Neural progenitor cell (in vitro differentiated cells): Measurements from ENCODE around the gene FAM9C. TPM values are rescaled to one million over a fixed set of nuclear protein-coding genes. Genes with fewer than 3 reads are reported as not detected.

Source experiments
- DNase-seq: peaks from one replicate; pipeline ENCODE4 v3.0.0-alpha.2; 2016; ENCODE audit warnings: low spot score
- H2AFZ ChIP-seq: fragments of 200-600 bp; sonication (generic); replicated peaks from 2 replicates; pipeline ENCODE4 v1.6.1; 2016; ENCODE audit warnings: antibody characterized with exemption
- H3F3A ChIP-seq: fragments of 200-600 bp; sonication (generic); 2 replicates; pipeline ENCODE4 v1.6.1; 2016; ENCODE audit warnings: antibody characterized with exemption, low read depth
- H3K27ac ChIP-seq: fragments of 200-600 bp; sonication (generic); 2 replicates; pipeline ENCODE4 v1.5.1; 2016; ENCODE audit warnings: mild to moderate bottlenecking
- H3K27me3 ChIP-seq: fragments of 200-600 bp; sonication (generic); 2 replicates; pipeline ENCODE4 v1.6.1; 2016; ENCODE audit warnings: mild to moderate bottlenecking, moderate library complexity
- H3K36me3 ChIP-seq: fragments of 200-600 bp; sonication (generic); 2 replicates; pipeline ENCODE4 v1.5.1; 2016
- H3K4me1 ChIP-seq: fragments of 200-600 bp; sonication (generic); 2 replicates; pipeline ENCODE4 v1.6.1; 2016; ENCODE audit warnings: mixed run types
- H3K4me2 ChIP-seq: fragments of 200-600 bp; sonication (generic); 2 replicates; pipeline ENCODE4 v1.6.1; 2016
- H3K4me3 ChIP-seq: fragments of 200-600 bp; sonication (generic); 2 replicates; pipeline ENCODE4 v1.5.1; 2016
- H3K79me2 ChIP-seq: fragments of 200-600 bp; sonication (generic); 2 replicates; pipeline ENCODE4 v1.6.1; 2016; ENCODE audit warnings: low read depth
- H3K9ac ChIP-seq: fragments of 200-600 bp; sonication (generic); 2 replicates; pipeline ENCODE4 v1.6.1; 2016
- H3K9me3 ChIP-seq: fragments of 200-600 bp; sonication (generic); 2 replicates; pipeline ENCODE4 v1.5.1; 2016; ENCODE audit warnings: low read depth
- H4K20me1 ChIP-seq: fragments of 200-600 bp; sonication (generic); 2 replicates; pipeline ENCODE4 v1.6.1; 2016; ENCODE audit warnings: low read depth
- H3K27ac Mint-ChIP-seq: 3 replicates; pipeline ENCODE4 v1.8.0; 2021; ENCODE audit warnings: mixed read lengths
- H3K27me3 Mint-ChIP-seq: 2 replicates; pipeline ENCODE4 v1.8.0; 2022; ENCODE audit warnings: low read depth, mild to moderate bottlenecking, inconsistent platforms, moderate library complexity, mixed read lengths; ENCODE audit not compliant: insufficient read depth
- H3K36me3 Mint-ChIP-seq: 3 replicates; pipeline ENCODE4 v1.8.0; 2021; ENCODE audit warnings: mixed read lengths
- H3K4me1 Mint-ChIP-seq: 3 replicates; pipeline ENCODE4 v1.8.0; 2021; ENCODE audit warnings: mixed read lengths
- H3K4me3 Mint-ChIP-seq: 3 replicates; pipeline ENCODE4 v1.8.0; 2021; ENCODE audit warnings: mild to moderate bottlenecking, moderate library complexity, mixed read lengths
- H3K9me3 Mint-ChIP-seq: 3 replicates; pipeline ENCODE4 v1.8.0; 2020; ENCODE audit warnings: mixed read lengths
- CTCF ChIP-seq: fragments of 200-600 bp; sonication (generic); IDR thresholded peaks from 2 replicates; pipeline ENCODE4 v1.5.1; 2017; ENCODE audit warnings: antibody characterized with exemption, mild to moderate bottlenecking
- EZH2 ChIP-seq: fragments of 200-600 bp; sonication (generic); IDR thresholded peaks from 2 replicates; pipeline ENCODE4 v1.6.1; 2017; ENCODE audit warnings: antibody characterized with exemption, mild to moderate bottlenecking, moderate library complexity
- EZH2phosphoT487 ChIP-seq: fragments of 200-600 bp; sonication (generic); IDR thresholded peaks from 2 replicates; pipeline ENCODE4 v1.6.1; 2017; ENCODE audit warnings: antibody characterized with exemption
- total RNA-seq: library from RNA; depleted of rRNA; stranded (reverse); fragments of >200 nt; gene quantifications from 2 replicates; pipeline ENCODE4 v1.2.3, GENCODE V29; 2015; ENCODE audit warnings: low replicate concordance

Gene FAM9C
- total RNA-seq, 1 donor from 2014 or later: not detected

GRCh38 chrX:12987340-12987739 lies 57.1 kb downstream of the FAM9C start:
- Histone ChIP-seq H3K9ac (no peak overlapping the region), H3K4me2 (no peak overlapping the region), H3K4me1 (no peaks in the 10 kb centered on the region), H4K20me1 (no peaks in the 10 kb centered on the region), H2AFZ (no peak overlapping the region), H3K27me3 (no peaks in the 10 kb centered on the region), H3K79me2 (no peaks in the 10 kb centered on the region), H3F3A (no peaks in the 10 kb centered on the region), H3K27ac (no peak overlapping the region), H3K4me3 (no peak overlapping the region), H3K9me3 (no peaks in the 10 kb centered on the region), H3K36me3 (no peaks in the 10 kb centered on the region)
- H3K9me3 Mint-ChIP-seq: peaks cover 18% of the 10 kb centered on the region
- H3K36me3 Mint-ChIP-seq: no peaks in the 10 kb centered on the region
- TF ChIP-seq EZH2 (no peak), CTCF (no peak)
- peaks cover 2% of the 10 kb centered on the region for H3K27me3 Mint-ChIP-seq
- no peak overlapping the region for H3K27ac Mint-ChIP-seq
- H3K4me1 Mint-ChIP-seq: peaks cover 2% of the 10 kb centered on the region
- no peak for DNase-seq
- H3K4me3 Mint-ChIP-seq: no peak overlapping the region

GRCh38 chrX:12986886-12987285 lies 57.5 kb downstream of the FAM9C start:
- H3K36me3 ChIP-seq: no peaks in the 10 kb centered on the region
- H3K9ac ChIP-seq: no peak overlapping the region
- H3F3A ChIP-seq: no peaks in the 10 kb centered on the region
- H3K9me3 ChIP-seq: no peaks in the 10 kb centered on the region
- no peaks in the 10 kb centered on the region for H3K27me3 ChIP-seq
- Mint-ChIP-seq H3K36me3 (no peaks in the 10 kb centered on the region), H3K4me1 (peaks cover 2% of the 10 kb centered on the region), H3K27me3 (peaks cover 2% of the 10 kb centered on the region), H3K9me3 (peaks cover 18% of the 10 kb centered on the region), H3K4me3 (no peak overlapping the region), H3K27ac (no peak overlapping the region)
- H3K79me2 ChIP-seq: no peaks in the 10 kb centered on the region
- no peak overlapping the region for H3K27ac ChIP-seq
- H4K20me1 ChIP-seq: no peaks in the 10 kb centered on the region
- H3K4me3 ChIP-seq: no peak overlapping the region
- H3K4me2 ChIP-seq: no peak overlapping the region
- no peak for TF ChIP-seq CTCF
- no peak for TF ChIP-seq EZH2phosphoT487
- no peak for TF ChIP-seq EZH2
- no peaks in the 10 kb centered on the region for H3K4me1 ChIP-seq
- H2AFZ ChIP-seq: no peak overlapping the region
- DNase-seq: no peak

GRCh38 chrX:12986164-12986779 lies 58.1 kb downstream of the FAM9C start:
- H2AFZ ChIP-seq: no peak overlapping the region
- no peak overlapping the region for H3K27ac ChIP-seq
- TF ChIP-seq EZH2phosphoT487: no peak
- TF ChIP-seq EZH2: no peak
- TF ChIP-seq CTCF: no peak
- no peaks in the 10 kb centered on the region for H3K36me3 Mint-ChIP-seq
- no peak overlapping the region for H3K9ac ChIP-seq
- peaks cover 2% of the 10 kb centered on the region for H3K27me3 Mint-ChIP-seq
- no peaks in the 10 kb centered on the region for H3K9me3 ChIP-seq
- H3K4me1 ChIP-seq: no peaks in the 10 kb centered on the region
- H3K27ac Mint-ChIP-seq: no peak overlapping the region
- no peaks in the 10 kb centered on the region for H3K79me2 ChIP-seq
- peaks cover 18% of the 10 kb centered on the region for H3K9me3 Mint-ChIP-seq
- H3K4me2 ChIP-seq: no peak overlapping the region
- H4K20me1 ChIP-seq: no peaks in the 10 kb centered on the region
- no peaks in the 10 kb centered on the region for H3K27me3 ChIP-seq
- no peaks in the 10 kb centered on the region for H3K36me3 ChIP-seq
- peaks cover 2% of the 10 kb centered on the region for H3K4me1 Mint-ChIP-seq
- no peak overlapping the region for H3K4me3 ChIP-seq
- no peaks in the 10 kb centered on the region for H3F3A ChIP-seq
- H3K4me3 Mint-ChIP-seq: no peak overlapping the region
- no peak for DNase-seq

Other genes starting within 250 kb of the FAM9C start
- gene TLR7, start 177.5 kb downstream of the FAM9C start, total RNA-seq: not detected in 2 replicates
- not detected in 2 replicates for gene TLR8, start 138.0 kb downstream of the FAM9C start, total RNA-seq
- gene TMSB4X, start 69.5 kb downstream of the FAM9C start, total RNA-seq: 2,407 and 3,462 TPM in 2 replicates